GM21723 (cell line): ENCODE results near the gene ADAMTS2.

ENCODE experiments used
- ATAC-seq: cut with Tn5 transposase; IDR thresholded peaks from one replicate; pipeline ENCODE4 v1.9.1; 2021; ENCODE audit warnings: mild to moderate bottlenecking, moderate library complexity; ENCODE audit not compliant: unreplicated experiment

ADAMTS2 gene

GRCh38 chr5:179166171-179166885 is 178.9 kb downstream of the ADAMTS2 start:
- no peak for ATAC-seq

GRCh38 chr5:179165421-179166170 is 179.7 kb downstream of the ADAMTS2 start:
- no peak for ATAC-seq

GRCh38 chr5:179164331-179165311 is 180.6 kb downstream of the ADAMTS2 start:
- no peak for ATAC-seq

GRCh38 chr5:179163236-179164155 is 181.8 kb downstream of the ADAMTS2 start:
- no peak for ATAC-seq

DNA sequence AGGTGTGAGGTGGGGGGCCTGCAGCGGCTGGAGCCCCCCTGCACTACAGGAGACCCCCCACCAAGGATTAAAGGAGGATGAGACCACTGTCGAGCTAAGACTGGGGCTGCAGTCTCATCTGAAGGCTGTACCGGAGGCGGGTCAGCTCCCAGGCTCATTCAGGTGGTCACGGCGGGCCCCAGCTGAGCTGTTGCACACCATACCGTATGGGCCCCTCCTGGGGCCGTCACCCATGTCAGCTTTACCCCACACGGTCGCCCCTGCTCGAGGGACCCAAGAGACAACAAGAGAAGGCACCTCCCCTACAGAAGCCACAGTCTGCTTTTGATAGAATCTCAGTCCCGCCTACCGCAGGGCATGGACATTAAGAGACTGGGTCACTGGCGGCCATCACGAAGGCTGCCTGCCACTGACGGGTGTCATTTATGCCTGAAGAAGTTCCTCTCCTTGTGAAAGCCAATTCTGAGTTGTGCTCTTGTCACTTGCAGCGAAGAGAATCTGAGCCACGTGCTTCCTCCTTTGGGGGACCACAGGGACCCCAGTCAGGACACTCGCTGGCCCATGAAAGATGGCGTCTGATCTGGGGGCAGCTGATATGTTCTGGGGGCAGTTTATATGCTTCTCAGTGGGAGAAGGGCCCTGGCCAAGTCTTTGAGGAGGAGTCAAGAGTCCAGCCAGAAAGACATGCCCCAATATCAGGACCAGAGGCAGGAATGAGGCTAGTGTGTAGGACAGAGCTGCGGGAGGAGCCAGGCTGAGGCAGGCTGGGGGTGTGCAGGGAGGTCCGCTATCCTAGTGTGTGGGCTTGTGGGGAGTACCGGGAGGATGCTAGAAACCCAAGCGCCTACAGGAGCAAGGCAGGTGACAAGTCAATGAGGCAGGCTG is 182.7 kb downstream of the ADAMTS2 start:
- ATAC-seq = no peak

GRCh38 chr5:179161901-179162300 is 183.4 kb downstream of the ADAMTS2 start:
- no peak for ATAC-seq

- ATAC-seq = no peak
Observed at GRCh38 chr5:179160584-179160983, 184.7 kb downstream of the ADAMTS2 start.

DNA sequence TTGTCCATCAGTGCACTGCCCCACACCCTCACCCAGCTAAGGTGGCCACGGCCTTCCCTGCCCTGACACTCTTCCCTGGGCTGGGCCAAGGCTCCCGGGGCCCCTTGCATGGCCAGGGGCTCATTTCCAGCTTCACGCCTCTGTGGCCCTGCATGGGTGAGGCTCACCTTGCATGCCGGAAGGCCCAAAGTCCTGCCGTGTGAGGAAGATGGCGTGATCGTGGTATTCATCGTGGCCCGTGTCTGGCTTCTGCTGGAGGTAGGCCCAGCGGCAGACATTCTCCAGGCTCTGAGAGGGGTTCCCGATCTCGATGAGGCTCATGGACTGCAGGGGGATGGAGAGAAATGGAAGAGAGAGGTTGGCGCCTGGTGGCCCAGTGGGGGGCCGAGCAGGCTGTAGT is 186.7 kb downstream of the ADAMTS2 start:
- no peak for ATAC-seq

GRCh38 chr5:179154991-179155955 is 190.0 kb downstream of the ADAMTS2 start:
- ATAC-seq = no peak

- no peak for ATAC-seq
Observed at GRCh38 chr5:179154346-179154990, 190.8 kb downstream of the ADAMTS2 start.

GRCh38 chr5:179153921-179154345 is 191.3 kb downstream of the ADAMTS2 start:
- no peak for ATAC-seq

- ATAC-seq = no peak
Observed at GRCh38 chr5:179153341-179153901, 191.8 kb downstream of the ADAMTS2 start.

- ATAC-seq = no peak
Observed at GRCh38 chr5:179152941-179153340, 192.3 kb downstream of the ADAMTS2 start.

DNA sequence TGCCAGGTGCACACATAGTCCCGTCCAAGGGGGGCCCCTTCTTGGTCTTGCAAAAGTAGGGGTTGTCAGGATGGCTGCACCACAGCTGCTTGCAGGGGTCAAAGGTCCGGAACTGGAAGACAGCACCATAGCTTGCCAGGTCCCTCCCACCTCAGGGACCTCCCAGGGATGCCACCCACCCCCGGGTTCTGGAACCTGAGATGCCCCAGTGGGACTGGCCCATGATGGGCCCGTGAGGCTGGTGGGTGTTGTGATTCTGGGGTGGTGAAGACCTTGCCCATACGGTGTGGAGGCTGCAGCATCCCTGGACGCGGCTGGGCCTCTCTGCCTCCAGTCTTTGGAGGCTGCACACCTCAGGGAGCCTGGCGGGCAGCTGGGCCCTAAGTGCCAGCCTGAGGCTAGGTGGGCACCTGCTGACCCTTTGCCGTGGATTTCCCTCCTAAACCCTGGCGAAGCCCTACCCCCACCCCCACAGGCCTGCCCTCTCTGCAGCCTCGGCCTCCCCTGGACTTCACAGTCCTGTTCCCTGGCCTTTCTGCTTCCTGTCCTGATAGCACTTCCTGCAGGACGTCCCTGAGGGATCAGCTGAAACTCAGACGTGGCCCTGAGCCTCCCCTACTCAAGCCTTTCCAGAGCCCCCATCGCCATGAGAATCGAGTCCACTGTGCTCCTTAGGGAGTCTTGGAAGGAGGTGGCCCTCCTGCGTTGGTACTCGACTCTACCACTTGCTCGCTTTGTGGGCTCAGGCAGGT is 192.9 kb downstream of the ADAMTS2 start:
- no peak for ATAC-seq

DNA sequence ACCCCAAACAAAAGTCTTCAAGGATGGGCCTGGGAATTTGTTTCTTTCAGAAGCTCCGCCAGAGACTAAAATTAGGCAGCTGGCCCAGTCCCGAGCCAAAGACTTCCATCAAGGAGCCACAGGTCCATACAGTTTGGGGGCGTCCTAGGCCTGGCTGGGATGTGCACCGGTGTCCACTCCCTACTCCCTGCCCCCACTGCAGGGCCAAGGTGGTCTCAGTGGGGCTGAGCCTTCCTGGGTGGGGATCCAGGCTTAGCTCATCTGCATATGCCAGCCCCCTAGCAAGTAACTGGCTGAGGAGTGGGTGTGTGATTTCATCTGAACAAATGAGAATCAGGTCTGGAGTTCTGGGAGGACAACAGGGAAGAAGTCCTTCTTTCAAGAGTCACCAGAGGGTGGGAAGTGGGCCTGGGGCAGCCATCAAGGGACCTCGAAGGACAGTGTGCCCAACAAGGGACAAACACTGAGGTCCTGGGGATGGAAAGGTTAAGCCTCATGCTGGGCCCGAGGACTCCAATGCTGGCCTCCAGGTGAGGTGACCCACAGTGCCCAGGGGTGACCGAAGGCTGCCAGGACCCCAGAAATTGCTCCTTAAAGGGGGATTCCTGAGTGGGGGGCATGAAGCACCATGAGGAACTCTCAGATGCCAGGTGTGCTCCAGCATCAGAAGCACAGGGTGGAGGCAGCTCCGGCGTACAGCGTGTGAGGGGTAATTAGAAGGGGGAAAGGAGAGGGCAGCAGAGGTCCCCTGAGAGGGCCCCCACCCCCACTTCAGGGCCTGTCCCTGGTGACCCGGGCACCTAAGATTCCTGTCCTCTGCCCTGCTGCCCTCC is 193.8 kb downstream of the ADAMTS2 start:
- ATAC-seq = no peak

DNA sequence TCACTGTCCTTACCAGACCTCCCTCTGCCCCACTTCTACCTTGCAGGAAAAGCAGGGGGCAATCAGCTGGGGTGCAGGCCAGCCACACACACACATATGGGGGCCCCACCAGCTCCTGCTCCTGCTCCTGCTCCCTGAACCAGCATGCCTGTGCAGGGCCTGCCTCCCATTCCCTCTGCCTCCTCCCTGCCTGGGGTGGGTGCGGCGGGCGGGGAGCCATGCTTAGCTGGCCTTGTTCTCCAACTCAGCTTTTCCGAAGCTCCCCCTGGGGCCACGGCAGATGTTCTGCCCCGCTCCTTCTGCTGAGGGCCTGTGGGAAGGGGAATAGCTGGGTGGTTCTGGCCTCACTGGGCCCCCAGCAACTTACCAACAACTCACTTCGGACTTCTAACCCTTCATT is 195.2 kb downstream of the ADAMTS2 start:
- ATAC-seq = no peak
